ENCODE data around the gene UPB1. TPM values are rescaled to one million over a fixed set of nuclear protein-coding genes. Genes with fewer than 3 reads are reported as not detected.

The UPB1 gene
- total and polyA plus RNA-seq, 9 of the 15 experiments (the other 6 are each of a cell fraction or from before 2014, with no cell fraction given) = 0.06 to 0.11 TPM; not detected in 7

DNA sequence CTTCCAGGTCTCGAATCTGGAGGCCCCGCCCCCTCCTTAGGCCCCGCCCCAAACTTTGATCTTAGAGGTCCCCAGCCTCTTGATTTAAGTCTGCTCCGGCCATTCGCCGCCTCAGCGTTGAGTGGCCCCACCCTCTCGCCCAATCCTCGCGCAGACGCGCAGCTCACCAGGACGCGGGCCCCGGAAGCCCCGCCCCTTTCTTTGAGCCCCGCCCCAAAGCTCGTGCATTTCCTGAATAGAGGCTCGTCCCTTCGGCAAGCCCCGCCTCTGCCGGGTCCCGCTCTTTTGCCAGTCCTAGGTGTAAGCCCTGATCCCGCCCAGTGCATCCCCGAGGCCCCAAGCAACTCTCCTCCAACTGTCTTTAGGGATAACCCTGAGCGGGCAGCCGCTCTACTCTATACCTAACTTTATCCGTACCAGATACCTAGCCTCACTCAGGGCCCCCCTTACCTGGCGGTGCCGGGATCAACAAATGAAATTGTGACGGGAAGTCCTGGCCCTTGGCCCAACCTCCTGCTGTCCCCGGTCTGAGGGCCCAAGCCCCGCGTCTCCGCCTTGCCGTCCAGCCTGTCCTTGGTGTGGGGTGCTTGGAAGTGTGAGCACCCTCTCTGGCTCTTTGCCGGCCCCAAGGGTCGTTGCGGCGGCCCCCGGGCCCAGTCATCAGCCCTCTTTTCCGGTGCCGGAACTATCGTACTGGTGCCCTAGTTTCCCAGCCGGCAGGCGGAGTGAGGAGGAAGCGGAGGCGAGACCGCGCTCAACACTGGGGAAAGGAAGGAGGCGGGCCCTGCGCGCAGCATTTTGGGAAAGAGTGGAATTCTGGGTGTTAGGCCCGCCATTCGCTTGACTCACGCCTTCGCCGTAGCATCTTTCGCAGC, 60.3 kb downstream of the UPB1 start, which contains the start of gene SNRPD3 (continued):
- no peak; the same call in 1 of the 2 replicates for TF ChIP-seq CHAMP1 (IDR thresholded peaks at IDR 0.05)
- TF ChIP-seq SREBF2 (CRISPR knock-in tag; IDR thresholded peaks at IDR 0.05) = no peak
- no peak for TF ChIP-seq ATF2 (CRISPR knock-in tag; IDR thresholded peaks at IDR 0.05)
- TF ChIP-seq LARP7 (IDR thresholded peaks at IDR 0.05) = no peak
- TF ChIP-seq XRCC4 (IDR thresholded peaks at IDR 0.05; ENCODE audit: extremely low read depth, insufficient read depth, insufficient read length) = no peak
- TF ChIP-seq MGA (IDR thresholded peaks at IDR 0.05) = peak; percentile 41; the same call in 1 of the 2 replicates
- TF ChIP-seq VEZF1 (CRISPR knock-in tag; IDR thresholded peaks at IDR 0.05) = peak; percentile 69
- TF ChIP-seq, protein P1, sequence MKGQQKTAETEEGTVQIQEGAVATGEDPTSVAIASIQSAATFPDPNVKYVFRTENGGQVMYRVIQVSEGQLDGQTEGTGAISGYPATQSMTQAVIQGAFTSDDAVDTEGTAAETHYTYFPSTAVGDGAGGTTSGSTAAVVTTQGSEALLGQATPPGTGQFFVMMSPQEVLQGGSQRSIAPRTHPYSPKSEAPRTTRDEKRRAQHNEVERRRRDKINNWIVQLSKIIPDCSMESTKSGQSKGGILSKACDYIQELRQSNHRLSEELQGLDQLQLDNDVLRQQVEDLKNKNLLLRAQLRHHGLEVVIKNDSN (CRISPR knock-in tag; IDR thresholded peaks at IDR 0.05) = no peak

Data from K562 (cell line).